Gastrocnemius medialis (tissue), 4 donors: ENCODE data around the gene POLR3C. TPM values are rescaled to one million over a fixed set of nuclear protein-coding genes. Genes with fewer than 3 reads are reported as not detected.
"Not testable (repeated sequence)": the region's sequence is repeated elsewhere in the genome, so short reads cannot be mapped to it uniquely, and the experiment has no call there.

ENCODE experiments used
- ATAC-seq, 2 donors: fragments of 150-250 bp; one replicate each; pipeline ENCODE4 v1.9.1; 2016
- DNase-seq, 2 donors: peaks; one replicate each; pipeline ENCODE4 v3.0.0-alpha.2; 2019
- H3K27ac ChIP-seq, 4 donors: fragments of 200-600 bp; sonication (generic); 1 replicate in 1 of 4; 2 replicates in 3 of 4; pipeline ENCODE4 v1.5.1; 2016 to 2018; ENCODE audit warnings: mild to moderate bottlenecking in 2 of 4, moderate library complexity in 1 of 4
- H3K27me3 ChIP-seq, 3 donors: fragments of 200-600 bp; sonication (generic) in 2 of 3; 1 replicate in 1 of 3; 2 replicates in 2 of 3; pipeline versions ENCODE4 v1.5.1 to v1.6.0; 2016 to 2019; ENCODE audit warnings: mild to moderate bottlenecking in 1 of 3, moderate library complexity in 1 of 3
- H3K36me3 ChIP-seq, 2 donors: fragments of 200-600 bp; sonication (generic) in 1 of 2; one replicate each; pipeline ENCODE4 v1.5.1; 2017 to 2018
- H3K4me1 ChIP-seq, 2 donors: fragments of 200-600 bp; sonication (generic) in 1 of 2; one replicate each; pipeline ENCODE4 v1.5.1; 2016 to 2017; ENCODE audit warnings: mild to moderate bottlenecking in 2 of 2
- H3K4me3 ChIP-seq, 4 donors: fragments of 200-600 bp; sonication (generic) in 3 of 4; 1 replicate in 1 of 4; 2 replicates in 3 of 4; pipeline ENCODE4 v1.5.1; 2016 to 2019; ENCODE audit warnings: mild to moderate bottlenecking in 2 of 4
- H3K9me3 ChIP-seq, 3 donors: fragments of 200-600 bp; sonication (generic) in 2 of 3; 1 replicate in 1 of 3; 2 replicates in 2 of 3; pipeline ENCODE4 v1.5.1; 2016 to 2019
- CTCF ChIP-seq, 5 experiments: fragments of 450-650 bp in 3 of 5; fragments of 200-600 bp in 2 of 5; sonication (generic) in 2 of 5; IDR thresholded peaks in 4 of 5; conservative IDR thresholded peaks in 1 of 5; 1 replicate in 4 of 5; 2 replicates in 1 of 5; pipeline ENCODE4 v1.5.1; 2016 to 2019; ENCODE audit warnings: antibody characterized with exemption in 5 of 5, mild to moderate bottlenecking in 3 of 5, moderate library complexity in 3 of 5
- POLR2A ChIP-seq, 2 donors: fragments of 450-650 bp; IDR thresholded peaks; one replicate each; pipeline ENCODE4 v1.6.1; 2017; ENCODE audit warnings: antibody characterized with exemption in 2 of 2, mild to moderate bottlenecking in 2 of 2, moderate library complexity in 2 of 2
- in situ Hi-C, 4 donors: fragments of 200-750 bp; cut with MboI; loops; one replicate each; pipeline versions ENCODE4 v1.15.0 to v1.8.0; 2017; ENCODE audit warnings: low sequenced_read_pairs in 4 of 4
- intact Hi-C: fragments of 100-400 bp; cut with DNase I; formaldehyde crosslinking; loops from one replicate; pipeline ENCODE4 v1.15.1; 2023; ENCODE audit warnings: low total_unique reads
- total RNA-seq, 4 donors: library from RNA; depleted of rRNA; stranded (reverse); fragments of >200 nt; gene quantifications; one replicate each; pipeline versions ENCODE4 v1.1.0 to v1.2.3, GENCODE V29; 2016

POLR3C gene
- total RNA-seq, 4 donors from 2014 or later, result 23.0 to 27.8 (median 26.4) TPM

- peak overlapping the region; percentile 74 to 89 (median 78) for H3K27ac ChIP-seq
- H3K9me3 ChIP-seq, result no peaks in the 10 kb centered on the region
- DNase-seq (no peak), ATAC-seq (no peak)
- H3K4me3 ChIP-seq, result no peak overlapping the region
- H3K4me1 ChIP-seq, result peaks cover 62 to 66% of the 10 kb centered on the region in 2 donors
- no peaks in the 10 kb centered on the region for H3K27me3 ChIP-seq
- in situ Hi-C loops (no loop called here), intact Hi-C loops (no loop called here)
- TF ChIP-seq POLR2A (IDR thresholded peaks at IDR 0.05) (no peak), CTCF (IDR thresholded peaks at IDR 0.05 in 4 of 5, conservative IDR thresholded peaks at IDR 0.05 in 1 of 5) (no peak)
- H3K36me3 ChIP-seq, result no peaks in the 10 kb centered on the region
Observed at GRCh38 chr1:145806844-145807243, 17.2 kb upstream of the POLR3C start.

GRCh38 chr1:145812977-145813810 lies 10.8 kb upstream of the POLR3C start:
- peak overlapping the region; percentile 44 to 76 (median 60) for H3K27ac ChIP-seq
- H3K4me1 ChIP-seq, result peaks cover 4 to 11% of the 10 kb centered on the region in 2 donors
- intact Hi-C loops, in situ Hi-C loops, H3K9me3 ChIP-seq, H3K27me3 ChIP-seq, DNase-seq, H3K36me3 ChIP-seq: not testable (repeated sequence)
- peak; percentile 62 to 74 for ATAC-seq
- H3K4me3 ChIP-seq, result peak overlapping the region in 1 of 4 donors; percentile 26

- DNase-seq, in situ Hi-C loops, intact Hi-C loops, H3K36me3 ChIP-seq, H3K27me3 ChIP-seq, H3K9me3 ChIP-seq: not testable (repeated sequence)
- Histone ChIP-seq H3K27ac (peak overlapping the region; percentile 44 to 73 (median 57)), H3K4me1 (peaks cover 8 to 14% of the 10 kb centered on the region in 2 donors), H3K4me3 (peak overlapping the region in 1 of 4 donors; percentile 28)
- peak; percentile 42 to 45 for ATAC-seq
Observed at GRCh38 chr1:145818095-145818494, 5.9 kb upstream of the POLR3C start.

DNA sequence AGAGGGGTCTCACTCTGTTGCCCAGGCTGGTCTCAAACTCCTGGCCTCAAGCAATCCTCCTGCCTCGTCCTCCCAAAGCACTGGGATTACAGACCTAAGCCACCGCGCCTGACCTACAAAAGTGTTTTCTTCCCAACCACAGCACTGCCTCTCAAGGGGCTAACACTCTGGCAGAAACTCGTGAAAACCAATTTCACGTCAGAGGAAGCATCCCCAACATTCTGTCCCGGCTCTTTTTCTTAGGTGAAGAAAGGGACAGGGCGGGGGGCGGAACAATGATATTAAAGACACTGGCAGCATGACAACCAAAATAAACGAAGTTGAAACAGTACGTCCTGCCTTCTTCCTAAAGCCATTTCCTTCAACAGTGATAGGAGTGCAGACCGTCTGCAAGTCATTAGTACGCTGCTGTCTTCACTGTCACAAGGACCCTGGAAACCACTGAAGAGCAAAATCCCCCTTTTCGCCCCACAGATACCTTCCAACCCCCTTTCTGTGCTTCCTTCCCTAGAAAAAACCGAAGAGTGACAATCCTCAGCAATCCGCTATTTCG lies 1.1 kb upstream of the POLR3C start:
- in situ Hi-C loops, H3K27me3 ChIP-seq, DNase-seq, H3K9me3 ChIP-seq: not testable (repeated sequence)
- intact Hi-C loops, result loop anchor here (10.0 kb wide), 1 partner anchor 52 kb away; no protein-coding TSS in a partner anchor
- H3K4me1 ChIP-seq, result peaks cover 17 to 20% of the 10 kb centered on the region in 2 donors
- ATAC-seq, result peak; percentile 8 to 26
- peaks cover 5 to 22% of the 10 kb centered on the region in 2 donors for H3K36me3 ChIP-seq
- peak overlapping the region; percentile 36 to 92 (median 84) for H3K27ac ChIP-seq
- H3K4me3 ChIP-seq, result peak overlapping the region in 1 of 4 donors; percentile 72

GRCh38 chr1:145824499-145824842 lies 471 bp downstream of the POLR3C start:
- H3K36me3 ChIP-seq, result peaks cover 8 to 38% of the 10 kb centered on the region in 2 donors
- intact Hi-C loops (loop anchor here (1.0 to 10.0 kb wide), 2 partner anchors 21 to 50 kb away; partner anchors contain the start of gene NUDT17), in situ Hi-C loops (no loop called here)
- peaks cover 13 to 15% of the 10 kb centered on the region in 2 donors for H3K4me1 ChIP-seq
- no peaks in the 10 kb centered on the region for H3K27me3 ChIP-seq
- H3K4me3 ChIP-seq, result peak overlapping the region; percentile 63 to 80 (median 74)
- H3K27ac ChIP-seq, result peak overlapping the region; percentile 86 to 92 (median 88)
- no peak for TF ChIP-seq CTCF (IDR thresholded peaks at IDR 0.05 in 4 of 5, conservative IDR thresholded peaks at IDR 0.05 in 1 of 5)
- no peak for TF ChIP-seq POLR2A (IDR thresholded peaks at IDR 0.05)
- no peak for ATAC-seq
- no peaks in the 10 kb centered on the region for H3K9me3 ChIP-seq
- no peak for DNase-seq

DNA sequence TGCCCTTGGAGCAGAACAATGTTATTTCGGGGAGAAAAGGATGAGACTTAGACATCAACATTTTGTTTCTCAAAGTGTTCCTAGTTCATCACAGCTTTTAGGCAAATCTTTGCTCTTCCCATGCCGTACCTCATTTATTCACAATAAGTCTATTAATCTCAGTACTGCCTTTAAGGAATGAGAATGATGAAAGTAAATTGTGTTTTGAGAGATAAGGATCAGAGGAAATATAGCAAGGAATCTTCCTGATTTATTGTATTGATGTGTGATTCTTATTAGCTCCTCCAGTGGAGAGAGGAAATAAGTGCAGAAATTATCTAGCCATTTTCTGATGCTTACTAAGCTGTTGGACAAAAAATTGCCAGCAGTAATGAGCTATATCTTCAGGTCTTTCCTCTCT lies 2.0 kb downstream of the POLR3C start:
- H3K4me3 ChIP-seq, result no peak overlapping the region
- no peaks in the 10 kb centered on the region for H3K27me3 ChIP-seq
- no peak for DNase-seq
- H3K36me3 ChIP-seq, result peaks cover 8 to 54% of the 10 kb centered on the region in 2 donors
- peaks cover 11% of the 10 kb centered on the region in 2 donors for H3K4me1 ChIP-seq
- in situ Hi-C loops, result no loop called here
- ATAC-seq, result no peak
- no peak overlapping the region for H3K27ac ChIP-seq
- TF ChIP-seq CTCF (IDR thresholded peaks at IDR 0.05 in 4 of 5, conservative IDR thresholded peaks at IDR 0.05 in 1 of 5) (no peak), POLR2A (IDR thresholded peaks at IDR 0.05) (no peak)
- no peaks in the 10 kb centered on the region for H3K9me3 ChIP-seq
- intact Hi-C loops, result loop anchor here (10.0 kb wide), 1 partner anchor 49 kb away; no protein-coding TSS in a partner anchor
